GM21825 (cell line): ENCODE measurements around the gene SSBP4.

Experiments
- ATAC-seq: cut with Tn5 transposase; IDR thresholded peaks from one replicate; pipeline ENCODE4 v1.9.1; 2021; ENCODE audit warnings: mild to moderate bottlenecking, moderate library complexity; ENCODE audit not compliant: unreplicated experiment

Gene SSBP4

GRCh38 chr19:18464646-18465045 lies 45.4 kb downstream of the SSBP4 start:
- no peak for ATAC-seq

- ATAC-seq, result no peak
Observed at GRCh38 chr19:18465214-18465963, 46.2 kb downstream of the SSBP4 start.

GRCh38 chr19:18465964-18466339 lies 46.8 kb downstream of the SSBP4 start:
- no peak for ATAC-seq

GRCh38 chr19:18466354-18466753 lies 47.2 kb downstream of the SSBP4 start:
- no peak for ATAC-seq

- ATAC-seq, result no peak
Observed at GRCh38 chr19:18467978-18468377, 48.8 kb downstream of the SSBP4 start.

- ATAC-seq, result no peak
Observed at GRCh38 chr19:18468517-18468916, 49.3 kb downstream of the SSBP4 start.

GRCh38 chr19:18469069-18469846 lies 50.1 kb downstream of the SSBP4 start:
- ATAC-seq, result no peak

GRCh38 chr19:18470787-18471186 lies 51.6 kb downstream of the SSBP4 start:
- no peak for ATAC-seq

- ATAC-seq, result no peak
Observed at GRCh38 chr19:18473003-18473705, 54.0 kb downstream of the SSBP4 start.

- ATAC-seq, result no peak
Observed at GRCh38 chr19:18473706-18474087, 54.5 kb downstream of the SSBP4 start.

GRCh38 chr19:18474366-18474887 lies 55.2 kb downstream of the SSBP4 start:
- ATAC-seq, result no peak

GRCh38 chr19:18475004-18475453 lies 55.8 kb downstream of the SSBP4 start:
- ATAC-seq, result no peak

- no peak for ATAC-seq
Observed at GRCh38 chr19:18475762-18476331, 56.6 kb downstream of the SSBP4 start.

GRCh38 chr19:18476507-18477041 lies 57.4 kb downstream of the SSBP4 start:
- ATAC-seq, result no peak

GRCh38 chr19:18477042-18477779 lies 58.0 kb downstream of the SSBP4 start:
- ATAC-seq, result no peak

- ATAC-seq, result peak; percentile 12
Observed at GRCh38 chr19:18477974-18478373, 58.8 kb downstream of the SSBP4 start.

- ATAC-seq, result peak; percentile 78
Observed at GRCh38 chr19:18478545-18479311, 59.5 kb downstream of the SSBP4 start.

GRCh38 chr19:18480006-18480691 lies 61.0 kb downstream of the SSBP4 start:
- ATAC-seq, result no peak
